ENCODE data around the gene IDH3B.

IDH3B gene

DNA sequence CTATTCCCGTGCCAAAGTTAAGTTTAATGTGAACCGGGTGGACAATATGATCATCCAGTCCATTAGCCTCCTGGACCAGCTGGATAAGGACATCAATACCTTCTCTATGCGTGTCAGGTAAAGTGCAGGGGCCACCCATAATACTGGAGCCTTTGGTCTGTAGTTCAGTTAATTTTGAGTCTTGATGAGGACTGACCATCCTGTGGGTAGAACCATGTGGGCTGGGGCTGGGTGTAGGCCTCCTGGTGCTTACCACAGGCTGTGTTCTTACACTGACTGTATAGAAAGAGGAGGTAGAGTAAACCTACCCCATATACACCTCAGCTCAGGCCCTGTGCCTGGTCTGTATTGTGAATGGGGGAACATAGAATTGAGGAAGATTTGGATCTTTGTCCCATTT, 9.2 kb downstream of the IDH3B start:
- Histone ChIP-seq H3K4me2 (ENCODE audit: low read length) (peak overlapping the region; percentile 85; the same call in 1 of the 2 replicates), H4K20me1 (ENCODE audit: insufficient read depth, low read length) (peaks cover 64% of the 10 kb centered on the region), H2AFZ (ENCODE audit: low read depth, low read length) (no peak overlapping the region), H3K9ac (ENCODE audit: low read length) (no peak overlapping the region), H3K27me3 (ENCODE audit: low read depth, low read length) (no peaks in the 10 kb centered on the region), H3K4me1 (ENCODE audit: low read length) (peaks cover 16% of the 10 kb centered on the region), H3K27ac (ENCODE audit: low read length) (no peak overlapping the region), H3K9me3 (ENCODE audit: insufficient read depth, low read length) (no peaks in the 10 kb centered on the region), H3K4me3 (ENCODE audit: low read length) (peak overlapping the region; percentile 96; the same call in 1 of the 2 replicates), H3K36me3 (replicated peaks; ENCODE audit: low read depth, low read length) (peaks cover 66% of the 10 kb centered on the region), H3K79me2 (ENCODE audit: low read length) (peaks cover 73% of the 10 kb centered on the region)
- TF ChIP-seq, protein P1, sequence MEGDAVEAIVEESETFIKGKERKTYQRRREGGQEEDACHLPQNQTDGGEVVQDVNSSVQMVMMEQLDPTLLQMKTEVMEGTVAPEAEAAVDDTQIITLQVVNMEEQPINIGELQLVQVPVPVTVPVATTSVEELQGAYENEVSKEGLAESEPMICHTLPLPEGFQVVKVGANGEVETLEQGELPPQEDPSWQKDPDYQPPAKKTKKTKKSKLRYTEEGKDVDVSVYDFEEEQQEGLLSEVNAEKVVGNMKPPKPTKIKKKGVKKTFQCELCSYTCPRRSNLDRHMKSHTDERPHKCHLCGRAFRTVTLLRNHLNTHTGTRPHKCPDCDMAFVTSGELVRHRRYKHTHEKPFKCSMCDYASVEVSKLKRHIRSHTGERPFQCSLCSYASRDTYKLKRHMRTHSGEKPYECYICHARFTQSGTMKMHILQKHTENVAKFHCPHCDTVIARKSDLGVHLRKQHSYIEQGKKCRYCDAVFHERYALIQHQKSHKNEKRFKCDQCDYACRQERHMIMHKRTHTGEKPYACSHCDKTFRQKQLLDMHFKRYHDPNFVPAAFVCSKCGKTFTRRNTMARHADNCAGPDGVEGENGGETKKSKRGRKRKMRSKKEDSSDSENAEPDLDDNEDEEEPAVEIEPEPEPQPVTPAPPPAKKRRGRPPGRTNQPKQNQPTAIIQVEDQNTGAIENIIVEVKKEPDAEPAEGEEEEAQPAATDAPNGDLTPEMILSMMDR (IDR thresholded peaks at IDR 0.05; ENCODE audit: low read depth, low read length) = no peak
- TF ChIP-seq EZH2phosphoT487 (IDR thresholded peaks at IDR 0.05; ENCODE audit: low read depth) = no peak

DNA sequence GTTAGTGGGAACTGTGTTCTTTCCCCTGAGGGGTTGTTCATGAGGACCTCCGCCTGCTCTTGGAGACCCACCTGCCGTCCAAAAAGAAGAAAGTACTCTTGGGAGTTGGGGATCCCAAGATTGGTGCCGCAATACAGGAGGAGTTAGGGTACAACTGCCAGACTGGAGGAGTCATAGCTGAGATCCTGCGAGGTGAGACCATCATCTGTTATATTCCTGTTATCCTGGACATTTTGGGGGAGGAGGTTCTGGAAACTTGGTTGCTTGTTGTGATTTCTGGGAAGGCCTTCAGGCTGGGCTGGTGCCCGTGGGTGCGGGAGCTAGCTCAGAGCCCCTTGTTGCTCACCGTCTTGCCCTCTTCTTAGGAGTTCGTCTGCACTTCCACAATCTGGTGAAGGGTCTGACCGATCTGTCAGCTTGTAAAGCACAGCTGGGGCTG, 9.6 kb downstream of the IDH3B start:
- peak overlapping the region; percentile 96 for H3K4me3 ChIP-seq (ENCODE audit: low read length)
- no peaks in the 10 kb centered on the region for H3K27me3 ChIP-seq (ENCODE audit: low read depth, low read length)
- peak overlapping the region; percentile 82 for H3K27ac ChIP-seq (ENCODE audit: low read length)
- H3K4me2 ChIP-seq (ENCODE audit: low read length) = peak overlapping the region; percentile 85
- TF ChIP-seq EZH2phosphoT487 (IDR thresholded peaks at IDR 0.05; ENCODE audit: low read depth) = no peak
- TF ChIP-seq, protein P1 (IDR thresholded peaks at IDR 0.05; ENCODE audit: low read depth, low read length) = no peak
- no peak overlapping the region for H2AFZ ChIP-seq (ENCODE audit: low read depth, low read length)
- peaks cover 77% of the 10 kb centered on the region for H3K79me2 ChIP-seq (ENCODE audit: low read length)
- no peaks in the 10 kb centered on the region for H3K9me3 ChIP-seq (ENCODE audit: insufficient read depth, low read length)
- H4K20me1 ChIP-seq (ENCODE audit: insufficient read depth, low read length) = peaks cover 61% of the 10 kb centered on the region
- peaks cover 16% of the 10 kb centered on the region for H3K4me1 ChIP-seq (ENCODE audit: low read length)
- H3K9ac ChIP-seq (ENCODE audit: low read length) = peak overlapping the region; percentile 91
- peaks cover 66% of the 10 kb centered on the region for H3K36me3 ChIP-seq (replicated peaks; ENCODE audit: low read depth, low read length)

GRCh38 chr20:2653556-2654383, 10.2 kb downstream of the IDH3B start:
- peak overlapping the region; percentile 91 for H3K9ac ChIP-seq (ENCODE audit: low read length)
- H3K36me3 ChIP-seq (replicated peaks; ENCODE audit: low read depth, low read length) = peaks cover 63% of the 10 kb centered on the region
- H3K4me2 ChIP-seq (ENCODE audit: low read length) = peak overlapping the region; percentile 85
- no peaks in the 10 kb centered on the region for H3K27me3 ChIP-seq (ENCODE audit: low read depth, low read length)
- H3K27ac ChIP-seq (ENCODE audit: low read length) = peak overlapping the region; percentile 82
- peaks cover 58% of the 10 kb centered on the region for H4K20me1 ChIP-seq (ENCODE audit: insufficient read depth, low read length)
- no peak overlapping the region for H2AFZ ChIP-seq (ENCODE audit: low read depth, low read length)
- peaks cover 80% of the 10 kb centered on the region for H3K79me2 ChIP-seq (ENCODE audit: low read length)
- peaks cover 16% of the 10 kb centered on the region for H3K4me1 ChIP-seq (ENCODE audit: low read length)
- peak overlapping the region; percentile 96 for H3K4me3 ChIP-seq (ENCODE audit: low read length)
- TF ChIP-seq EZH2phosphoT487 (IDR thresholded peaks at IDR 0.05; ENCODE audit: low read depth) = no peak
- TF ChIP-seq, protein P1 (IDR thresholded peaks at IDR 0.05; ENCODE audit: low read depth, low read length) = no peak
- H3K9me3 ChIP-seq (ENCODE audit: insufficient read depth, low read length) = no peaks in the 10 kb centered on the region

- Histone ChIP-seq H3K4me3 (ENCODE audit: low read length) (peak overlapping the region; percentile 96), H3K27ac (ENCODE audit: low read length) (peak overlapping the region; percentile 82), H3K9me3 (ENCODE audit: insufficient read depth, low read length) (no peaks in the 10 kb centered on the region), H3K4me2 (ENCODE audit: low read length) (peak overlapping the region; percentile 85), H3K27me3 (ENCODE audit: low read depth, low read length) (no peaks in the 10 kb centered on the region), H3K9ac (ENCODE audit: low read length) (peak overlapping the region; percentile 91), H3K79me2 (ENCODE audit: low read length) (peaks cover 80% of the 10 kb centered on the region), H2AFZ (ENCODE audit: low read depth, low read length) (no peak overlapping the region; the same call in 1 of the 2 replicates), H4K20me1 (ENCODE audit: insufficient read depth, low read length) (peaks cover 49% of the 10 kb centered on the region), H3K4me1 (ENCODE audit: low read length) (peaks cover 16% of the 10 kb centered on the region), H3K36me3 (replicated peaks; ENCODE audit: low read depth, low read length) (peaks cover 57% of the 10 kb centered on the region)
- no peak for TF ChIP-seq EZH2phosphoT487 (IDR thresholded peaks at IDR 0.05; ENCODE audit: low read depth)
- TF ChIP-seq, protein P1 (IDR thresholded peaks at IDR 0.05; ENCODE audit: low read depth, low read length) = no peak
These were observed 11.1 kb downstream of the IDH3B start for GRCh38 chr20:2652724-2653555.
